GM12872 (cell line): ENCODE results near the gene SGSM1.

Source experiments
- TF ChIP-seq, protein P1 (sequence below): IDR thresholded peaks from 3 replicates; pipeline ENCODE4 v1.5.1; 2011; ENCODE audit warnings: low read depth, mild to moderate bottlenecking, low read length, moderate library complexity; ENCODE audit not compliant: insufficient read depth

SGSM1 gene

DNA sequence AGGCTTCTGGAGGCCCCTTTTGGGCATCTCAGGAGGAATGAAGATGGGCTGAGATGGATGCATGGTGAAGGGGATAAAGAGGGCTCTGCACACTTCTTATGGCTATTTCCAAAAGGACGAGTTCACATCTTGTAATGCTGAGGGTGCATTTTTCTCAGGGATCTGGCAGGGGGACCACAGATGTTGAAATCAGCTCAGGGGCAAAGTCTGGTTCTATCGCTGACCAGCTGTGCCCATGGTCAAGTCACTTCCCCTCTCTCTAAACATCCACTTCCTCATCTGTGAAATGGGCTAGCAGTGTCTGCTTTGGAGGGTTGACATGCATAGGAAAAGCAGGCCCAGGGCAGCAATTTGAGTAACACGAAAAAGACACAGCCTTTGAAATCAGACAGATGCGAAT, 114.0 kb downstream of the SGSM1 start:
- TF ChIP-seq, protein P1, sequence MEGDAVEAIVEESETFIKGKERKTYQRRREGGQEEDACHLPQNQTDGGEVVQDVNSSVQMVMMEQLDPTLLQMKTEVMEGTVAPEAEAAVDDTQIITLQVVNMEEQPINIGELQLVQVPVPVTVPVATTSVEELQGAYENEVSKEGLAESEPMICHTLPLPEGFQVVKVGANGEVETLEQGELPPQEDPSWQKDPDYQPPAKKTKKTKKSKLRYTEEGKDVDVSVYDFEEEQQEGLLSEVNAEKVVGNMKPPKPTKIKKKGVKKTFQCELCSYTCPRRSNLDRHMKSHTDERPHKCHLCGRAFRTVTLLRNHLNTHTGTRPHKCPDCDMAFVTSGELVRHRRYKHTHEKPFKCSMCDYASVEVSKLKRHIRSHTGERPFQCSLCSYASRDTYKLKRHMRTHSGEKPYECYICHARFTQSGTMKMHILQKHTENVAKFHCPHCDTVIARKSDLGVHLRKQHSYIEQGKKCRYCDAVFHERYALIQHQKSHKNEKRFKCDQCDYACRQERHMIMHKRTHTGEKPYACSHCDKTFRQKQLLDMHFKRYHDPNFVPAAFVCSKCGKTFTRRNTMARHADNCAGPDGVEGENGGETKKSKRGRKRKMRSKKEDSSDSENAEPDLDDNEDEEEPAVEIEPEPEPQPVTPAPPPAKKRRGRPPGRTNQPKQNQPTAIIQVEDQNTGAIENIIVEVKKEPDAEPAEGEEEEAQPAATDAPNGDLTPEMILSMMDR, result no peak

DNA sequence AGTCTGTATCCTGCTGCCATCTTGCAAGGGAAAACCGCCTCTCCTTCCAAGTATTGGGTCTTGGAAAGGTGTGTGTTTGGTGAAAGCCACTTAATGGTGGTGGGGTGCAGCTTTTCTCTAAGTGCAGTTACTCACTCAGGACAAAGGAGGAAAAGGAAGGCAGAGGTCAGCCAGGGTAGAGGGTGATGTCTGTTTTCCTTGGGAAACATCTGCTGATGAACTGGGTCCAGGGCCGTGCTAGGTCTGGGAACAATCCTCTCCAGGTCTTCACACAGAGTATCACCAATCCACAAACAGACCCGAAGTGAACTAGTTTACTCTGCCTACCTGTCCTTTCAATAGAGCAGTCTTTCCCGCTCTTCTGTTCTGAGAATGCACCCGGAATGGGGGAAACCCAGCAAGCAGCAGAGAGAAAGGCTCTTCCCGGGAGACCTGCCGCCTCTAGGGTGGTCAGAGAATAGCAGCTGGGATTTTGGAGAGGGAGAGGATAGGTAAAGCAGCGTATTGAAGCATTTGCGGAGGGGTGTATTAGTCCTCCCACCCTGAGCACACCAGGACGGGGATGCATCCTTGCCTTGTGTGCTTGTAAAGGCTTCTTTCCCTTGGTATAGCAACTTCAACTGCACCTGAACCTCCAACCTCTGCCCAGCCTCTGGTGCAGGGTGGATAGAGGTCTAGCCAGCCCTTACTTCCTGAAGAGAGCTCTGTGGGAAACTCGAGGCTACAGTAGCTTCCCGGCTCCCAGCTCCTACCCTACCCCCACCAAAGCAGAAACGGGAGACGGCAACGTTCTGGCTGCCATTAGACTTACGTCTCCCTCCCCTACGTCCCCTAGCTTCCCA, 119.8 kb downstream of the SGSM1 start:
- TF ChIP-seq, protein P1, result no peak

DNA sequence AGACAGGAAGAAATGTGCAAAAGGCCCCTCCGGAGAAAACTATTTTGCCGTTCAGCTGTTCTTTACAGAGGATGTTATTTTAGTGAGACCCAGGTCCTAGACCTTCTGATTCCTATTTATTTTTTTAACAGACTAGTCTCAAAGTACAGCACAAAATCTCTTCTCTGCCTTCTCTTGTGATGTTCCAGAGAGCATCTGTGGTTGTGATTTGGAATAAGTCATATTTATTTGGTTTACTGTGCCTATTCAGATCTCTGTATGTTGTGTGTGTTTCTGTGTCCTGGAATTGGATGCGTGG, 120.4 kb downstream of the SGSM1 start:
- TF ChIP-seq, protein P1, result no peak

DNA sequence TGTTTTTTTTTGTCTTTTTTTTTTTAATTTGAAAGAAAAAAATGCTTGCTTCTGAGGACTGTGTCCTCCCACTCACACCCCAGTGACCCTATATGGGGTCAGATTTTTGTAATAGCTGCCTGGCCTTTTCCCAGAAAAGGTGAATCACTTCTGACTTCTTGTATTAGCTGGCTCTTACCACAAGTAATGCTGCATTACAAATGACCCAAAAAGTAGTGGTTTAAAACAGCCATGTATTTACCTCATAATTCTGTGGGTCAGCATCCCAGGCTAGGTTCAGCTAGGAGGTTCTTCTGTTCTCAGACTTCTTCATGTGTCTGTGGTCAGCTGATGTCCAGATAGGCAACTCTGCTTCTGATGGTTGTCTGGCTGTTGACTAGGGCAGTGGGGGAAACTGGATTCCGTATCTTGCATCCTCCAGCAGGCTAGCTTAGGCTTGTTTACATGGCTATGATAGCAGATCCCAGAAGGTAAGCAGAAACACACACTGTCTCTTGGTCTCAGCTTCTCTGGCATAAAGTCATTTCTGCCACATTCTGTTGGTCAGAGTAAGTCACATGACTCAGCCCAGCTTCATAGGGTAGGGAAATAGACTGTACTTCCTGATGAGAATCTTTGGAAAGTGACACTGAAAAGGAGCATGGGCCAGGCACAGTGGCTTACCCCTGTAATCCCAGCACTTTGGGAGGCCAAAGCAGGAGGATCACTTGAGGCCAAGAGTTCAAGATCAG, 121.0 kb downstream of the SGSM1 start:
- TF ChIP-seq, protein P1, result no peak

DNA sequence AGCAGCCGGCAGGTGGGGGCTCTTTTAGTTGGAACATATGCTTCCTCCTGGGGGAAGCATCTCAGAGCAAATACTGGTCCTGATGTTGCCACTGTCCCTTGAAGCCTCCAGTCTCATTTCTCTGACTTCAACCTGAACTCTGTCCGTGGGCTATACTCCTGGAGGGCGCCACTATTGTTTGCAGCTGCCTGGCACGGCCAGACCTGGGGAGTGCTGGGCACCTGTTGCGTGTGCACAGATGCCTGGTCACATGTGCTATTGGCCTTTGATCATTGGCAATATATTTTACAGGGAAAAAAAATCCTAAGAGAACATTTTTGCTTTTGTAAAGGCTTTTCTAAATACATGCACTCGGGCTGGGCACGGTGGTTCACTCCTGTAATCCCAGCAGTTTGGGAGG, 122.3 kb downstream of the SGSM1 start:
- TF ChIP-seq, protein P1, result no peak

DNA sequence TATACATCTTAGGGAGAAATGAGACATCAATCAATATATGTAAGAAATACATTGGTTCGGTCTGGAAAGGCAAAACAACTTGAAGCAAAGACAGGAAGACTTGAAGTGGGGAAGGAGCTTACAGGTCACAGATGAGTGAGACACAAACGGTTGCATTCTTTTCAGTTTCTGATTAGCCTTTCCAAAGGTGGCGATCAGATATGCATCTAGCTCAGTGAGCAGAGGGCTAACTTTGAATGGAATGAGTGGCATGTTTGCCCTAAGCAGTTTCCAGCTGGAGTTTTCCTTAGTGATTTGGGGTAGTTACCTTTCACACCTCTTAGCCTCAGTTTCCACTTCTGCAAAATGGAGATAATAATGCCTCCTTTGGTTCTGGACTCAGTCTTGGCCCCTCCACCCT, 124.7 kb downstream of the SGSM1 start:
- TF ChIP-seq, protein P1, result no peak

DNA sequence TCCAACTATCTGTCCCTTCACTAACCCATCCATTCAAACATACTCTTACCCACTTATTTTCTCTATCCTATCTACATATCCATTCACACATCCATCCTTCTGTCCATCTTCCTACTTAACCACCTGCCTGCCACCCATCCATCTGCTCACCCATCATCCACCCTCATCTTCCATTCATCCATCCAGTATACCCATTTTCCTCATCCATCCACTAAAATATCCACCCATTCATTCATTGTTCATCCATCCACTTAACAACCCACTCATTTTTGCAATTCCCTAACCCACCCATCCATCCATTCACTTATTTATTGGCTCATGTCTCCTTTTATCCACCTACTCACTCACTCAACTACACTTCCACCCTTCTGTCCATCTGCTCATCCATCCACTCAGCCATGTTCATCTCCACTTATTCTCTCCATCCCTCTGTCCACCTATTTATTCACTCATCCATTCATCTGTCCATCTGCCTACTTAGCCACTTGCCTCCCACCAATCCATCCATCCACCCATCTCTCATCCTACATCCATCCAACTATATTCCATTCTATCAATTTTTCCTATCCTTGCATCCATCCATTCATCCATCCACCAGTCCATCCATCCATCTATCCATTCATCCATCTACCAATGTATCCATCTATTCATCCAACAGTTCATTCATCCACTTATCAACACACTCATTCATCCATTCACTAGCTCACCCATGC, 129.9 kb downstream of the SGSM1 start:
- TF ChIP-seq, protein P1, result no peak
